Measurements from ENCODE around the gene CAMK2D. TPM values are rescaled to one million over a fixed set of nuclear protein-coding genes. Genes with fewer than 3 reads are reported as not detected.

The CAMK2D gene
- polyA plus RNA-seq, 3 donors, result 10.4 to 30.6 (median 19.6) TPM

DNA sequence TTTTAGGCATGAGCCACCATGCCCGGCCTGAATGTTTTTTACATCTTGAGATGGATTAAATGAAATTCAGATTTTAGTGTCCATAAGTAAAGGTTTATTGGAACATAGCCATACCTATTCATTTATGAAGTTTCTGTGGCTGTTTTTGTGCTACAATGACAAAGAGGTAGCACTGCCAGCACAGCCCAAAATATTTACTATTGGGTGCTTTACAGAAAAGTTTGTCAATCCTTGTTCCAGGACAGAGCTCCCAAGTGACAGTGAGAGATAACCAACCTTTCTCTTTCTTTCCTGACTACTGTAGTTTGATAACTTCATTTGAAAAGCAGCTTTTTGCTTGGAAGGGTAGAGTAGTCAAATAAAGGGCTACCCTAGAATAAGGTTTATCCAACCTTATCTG is 116.2 kb downstream of the CAMK2D start:
- no peak for DNase-seq
- H3K79me2 ChIP-seq (ENCODE audit: insufficient read depth, low read length), result no peaks in the 10 kb centered on the region
- Mint-ChIP-seq H3K4me1 (no peaks in the 10 kb centered on the region), H3K27ac (no peak overlapping the region), H3K4me3 (no peak overlapping the region), H3K27me3 (ENCODE audit: low read depth in 3 of 3) (peaks cover 0 to 4% (median 0%) of the 10 kb centered on the region in 3 donors), H3K36me3 (peaks cover 0 to 2% of the 10 kb centered on the region in 2 donors), H3K9me3 (no peaks in the 10 kb centered on the region)
- no peak overlapping the region for H2AFZ ChIP-seq (ENCODE audit: insufficient read depth, low read depth, low read length, poor library complexity, severe bottlenecking)
- H3K4me3 ChIP-seq (replicated peaks in 1 of 3; ENCODE audit: low read depth in 2 of 3, low read length in 3 of 3), result no peak overlapping the region
- TF ChIP-seq, protein P1, sequence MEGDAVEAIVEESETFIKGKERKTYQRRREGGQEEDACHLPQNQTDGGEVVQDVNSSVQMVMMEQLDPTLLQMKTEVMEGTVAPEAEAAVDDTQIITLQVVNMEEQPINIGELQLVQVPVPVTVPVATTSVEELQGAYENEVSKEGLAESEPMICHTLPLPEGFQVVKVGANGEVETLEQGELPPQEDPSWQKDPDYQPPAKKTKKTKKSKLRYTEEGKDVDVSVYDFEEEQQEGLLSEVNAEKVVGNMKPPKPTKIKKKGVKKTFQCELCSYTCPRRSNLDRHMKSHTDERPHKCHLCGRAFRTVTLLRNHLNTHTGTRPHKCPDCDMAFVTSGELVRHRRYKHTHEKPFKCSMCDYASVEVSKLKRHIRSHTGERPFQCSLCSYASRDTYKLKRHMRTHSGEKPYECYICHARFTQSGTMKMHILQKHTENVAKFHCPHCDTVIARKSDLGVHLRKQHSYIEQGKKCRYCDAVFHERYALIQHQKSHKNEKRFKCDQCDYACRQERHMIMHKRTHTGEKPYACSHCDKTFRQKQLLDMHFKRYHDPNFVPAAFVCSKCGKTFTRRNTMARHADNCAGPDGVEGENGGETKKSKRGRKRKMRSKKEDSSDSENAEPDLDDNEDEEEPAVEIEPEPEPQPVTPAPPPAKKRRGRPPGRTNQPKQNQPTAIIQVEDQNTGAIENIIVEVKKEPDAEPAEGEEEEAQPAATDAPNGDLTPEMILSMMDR (IDR thresholded peaks at IDR 0.05), result no peak
- no peak overlapping the region for H3K9ac ChIP-seq (ENCODE audit: insufficient read depth, low read length, poor library complexity, severe bottlenecking)
- intact Hi-C loops (cut with micrococcal nuclease), result no loop called here
- H3K27me3 ChIP-seq (ENCODE audit: control insufficient read depth in 2 of 2, insufficient read depth in 2 of 2, low read length in 2 of 2), result no peaks in the 10 kb centered on the region
- H3K4me1 ChIP-seq (ENCODE audit: control insufficient read depth in 1 of 2, insufficient read depth in 2 of 2, low read length in 2 of 2), result no peaks in the 10 kb centered on the region
- peaks cover 46% of the 10 kb centered on the region for H4K20me1 ChIP-seq (ENCODE audit: insufficient read depth, low read length)
- no peaks in the 10 kb centered on the region for H3K9me3 ChIP-seq (replicated peaks in 1 of 2; ENCODE audit: control insufficient read depth in 1 of 2, insufficient read depth in 1 of 2, low read length in 2 of 2)
- no peak overlapping the region for H3K27ac ChIP-seq (ENCODE audit: low read depth in 1 of 2, low read length in 2 of 2)
- H3K4me2 ChIP-seq (replicated peaks; ENCODE audit: extremely low read depth, low read length, poor library complexity, severe bottlenecking), result no peak overlapping the region
- H3K36me3 ChIP-seq (replicated peaks in 1 of 2; ENCODE audit: control insufficient read depth in 1 of 2, insufficient read depth in 2 of 2, low read length in 2 of 2), result no peaks in the 10 kb centered on the region
- WGBS (ENCODE audit: insufficient coverage), result 100% methylated on average over 1 of the region's 1 CpG

DNA sequence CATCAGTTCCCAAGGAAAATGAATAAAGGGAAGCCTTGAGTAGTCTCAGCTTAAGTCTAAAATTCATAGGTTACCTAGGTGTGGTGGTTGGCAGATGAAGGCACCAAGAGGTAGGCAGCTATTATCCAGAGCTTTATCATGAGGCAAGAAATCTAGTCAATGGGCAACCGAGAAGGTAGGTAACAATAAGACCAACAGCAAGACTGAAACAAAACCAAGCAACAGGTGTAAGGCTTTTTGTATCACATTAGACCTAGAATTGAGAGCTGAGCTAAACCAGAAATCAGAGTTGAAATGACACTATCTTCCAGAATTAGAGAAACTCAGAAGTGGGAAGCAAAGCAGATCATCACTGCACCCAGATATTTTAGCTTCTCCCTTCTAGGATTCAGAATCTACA is 117.1 kb downstream of the CAMK2D start:
- Histone ChIP-seq H3K27ac (ENCODE audit: low read depth in 1 of 2, low read length in 2 of 2) (no peak overlapping the region), H3K4me2 (replicated peaks; ENCODE audit: extremely low read depth, low read length, poor library complexity, severe bottlenecking) (no peak overlapping the region), H3K4me1 (ENCODE audit: control insufficient read depth in 1 of 2, insufficient read depth in 2 of 2, low read length in 2 of 2) (no peaks in the 10 kb centered on the region), H3K4me3 (replicated peaks in 1 of 3; ENCODE audit: low read depth in 2 of 3, low read length in 3 of 3) (no peak overlapping the region), H2AFZ (ENCODE audit: insufficient read depth, low read depth, low read length, poor library complexity, severe bottlenecking) (no peak overlapping the region), H3K9me3 (replicated peaks in 1 of 2; ENCODE audit: control insufficient read depth in 1 of 2, insufficient read depth in 1 of 2, low read length in 2 of 2) (no peaks in the 10 kb centered on the region), H3K27me3 (ENCODE audit: control insufficient read depth in 2 of 2, insufficient read depth in 2 of 2, low read length in 2 of 2) (no peaks in the 10 kb centered on the region), H3K9ac (ENCODE audit: insufficient read depth, low read length, poor library complexity, severe bottlenecking) (no peak overlapping the region), H3K79me2 (ENCODE audit: insufficient read depth, low read length) (no peaks in the 10 kb centered on the region), H3K36me3 (replicated peaks in 1 of 2; ENCODE audit: control insufficient read depth in 1 of 2, insufficient read depth in 2 of 2, low read length in 2 of 2) (no peaks in the 10 kb centered on the region), H4K20me1 (ENCODE audit: insufficient read depth, low read length) (peaks cover 52% of the 10 kb centered on the region)
- Mint-ChIP-seq H3K27ac (no peak overlapping the region), H3K9me3 (no peaks in the 10 kb centered on the region), H3K36me3 (peaks cover 0 to 2% of the 10 kb centered on the region in 2 donors), H3K27me3 (ENCODE audit: low read depth in 3 of 3) (peaks cover 0 to 4% (median 0%) of the 10 kb centered on the region in 3 donors), H3K4me3 (no peak overlapping the region), H3K4me1 (peaks cover 3% of the 10 kb centered on the region)
- no CpG with 5 or more reads among the region's 1 CpG for WGBS (ENCODE audit: insufficient coverage)
- DNase-seq, result no peak
- TF ChIP-seq, protein P1 (IDR thresholded peaks at IDR 0.05), result no peak
- intact Hi-C loops (cut with micrococcal nuclease), result no loop called here

Data from CD14-positive monocyte (primary cell).